T-cell (primary cell): ENCODE results near the gene MYO5C. TPM values are rescaled to one million over a fixed set of nuclear protein-coding genes. Genes with fewer than 3 reads are reported as not detected.

Experiments
- ATAC-seq, 4 experiments: fragments of 200-7000 bp in 3 of 4; fragments of 150-1000 bp in 1 of 4; cut with Tn5 transposase; replicated peaks in 1 of 4; 1 replicate in 3 of 4; 2 replicates in 1 of 4; pipeline ENCODE4 v1.10.0; 2021; ENCODE audit warnings: moderate library complexity in 3 of 4, mild to moderate bottlenecking in 2 of 4, moderate number of reproducible peaks in 1 of 4
- CTCF ChIA-PET, 2 donors: fragments of 300-600 bp; sonication (Branson Sonifier 250); formaldehyde crosslinking; loops; one replicate each; lab custom pipeline; 2022; ENCODE audit warnings: antibody characterized with exemption in 2 of 2; lab: Charles Lee
- POLR2A ChIA-PET, 2 donors: fragments of 300-600 bp; sonication (Branson Sonifier 250); formaldehyde crosslinking; loops; one replicate each; lab custom pipeline; 2022; ENCODE audit warnings: antibody characterized with exemption in 2 of 2; lab: Charles Lee
- DNase-seq, 35 experiments: peaks; one replicate each; pipeline versions ENCODE4 v3.0.0 to v3.0.0-alpha.2; 2013 to 2023
- H3K27ac ChIP-seq: one replicate; pipeline ENCODE4 v1.5.1; 2013; ENCODE audit warnings: low read length
- H3K27me3 ChIP-seq, 2 experiments: replicated peaks in 1 of 2; 1 replicate in 1 of 2; 2 replicates in 1 of 2; pipeline versions ENCODE4 v1.6.1 to v1.7.0; 2013; ENCODE audit warnings: low read length in 1 of 2, mixed read lengths in 1 of 2; ENCODE audit not compliant: control insufficient read depth in 2 of 2, insufficient read depth in 2 of 2; ENCODE audit errors: extremely low read depth in 1 of 2
- H3K36me3 ChIP-seq, 2 donors: 1 replicate in 1 of 2; 2 replicates in 1 of 2; pipeline versions ENCODE4 v1.6.1 to v1.7.0; 2013; ENCODE audit warnings: low read length in 1 of 2; ENCODE audit not compliant: control insufficient read depth in 2 of 2, insufficient read depth in 1 of 2; ENCODE audit errors: extremely low read depth in 1 of 2
- H3K4me1 ChIP-seq, 2 experiments: 1 replicate in 1 of 2; 2 replicates in 1 of 2; pipeline versions ENCODE4 v1.6.1 to v1.7.0; 2013; ENCODE audit warnings: low read length in 2 of 2, mixed read lengths in 1 of 2; ENCODE audit not compliant: insufficient read depth in 2 of 2, control insufficient read depth in 1 of 2; ENCODE audit errors: extremely low read depth in 1 of 2
- H3K4me3 ChIP-seq, 2 donors: 1 replicate in 1 of 2; 2 replicates in 1 of 2; pipeline versions ENCODE4 v1.5.1 to v1.7.0; 2013; ENCODE audit warnings: mild to moderate bottlenecking in 2 of 2, low read length in 1 of 2, moderate library complexity in 1 of 2; ENCODE audit not compliant: control insufficient read depth in 1 of 2; ENCODE audit errors: extremely low read depth in 1 of 2
- H3K9me3 ChIP-seq: 2 replicates; pipeline ENCODE4 v1.7.0; 2013
- H3K27ac Mint-ChIP-seq, 2 donors: one replicate each; pipeline ENCODE4 v1.8.0; 2020 to 2021; ENCODE audit warnings: mild to moderate bottlenecking in 2 of 2, mixed read lengths in 2 of 2
- H3K27me3 Mint-ChIP-seq, 2 donors: one replicate each; pipeline ENCODE4 v1.8.0; 2021 to 2022; ENCODE audit warnings: mixed read lengths in 2 of 2
- H3K36me3 Mint-ChIP-seq: one replicate; pipeline ENCODE4 v1.8.0; 2021; ENCODE audit warnings: mixed read lengths
- H3K4me1 Mint-ChIP-seq, 3 donors: one replicate each; pipeline ENCODE4 v1.8.0; 2020 to 2022; ENCODE audit warnings: mixed read lengths in 3 of 3, mild to moderate bottlenecking in 1 of 3
- H3K4me3 Mint-ChIP-seq, 3 donors: one replicate each; pipeline ENCODE4 v1.8.0; 2020 to 2022; ENCODE audit warnings: mild to moderate bottlenecking in 3 of 3, mixed read lengths in 3 of 3, moderate library complexity in 3 of 3
- H3K9me3 Mint-ChIP-seq, 3 donors: one replicate each; pipeline ENCODE4 v1.8.0; 2020 to 2022; ENCODE audit warnings: mixed read lengths in 3 of 3
- WGBS: methylation state at CpG from one replicate; pipeline ENCODE4 v1.1.5; 2013; ENCODE audit warnings: missing lambda C conversion rate; ENCODE audit not compliant: insufficient coverage; 5-methylcytosine and 5-hydroxymethylcytosine counted together
- total RNA-seq, 35 experiments: library from RNA in 6 of 35; stranded (reverse) in 6 of 35; fragments of 120-200 nt in 1 of 35; gene quantifications; one replicate each; pipeline versions ENCODE4 v1.2.1 to v1.2.4 and lab custom pipeline; 2013 to 2026

Gene MYO5C
- total RNA-seq, 5 donors from 2014 or later (not counting 1 experiment from before 2014, with no cell fraction given): 0.33 to 0.73 (median 0.53) TPM

DNA sequence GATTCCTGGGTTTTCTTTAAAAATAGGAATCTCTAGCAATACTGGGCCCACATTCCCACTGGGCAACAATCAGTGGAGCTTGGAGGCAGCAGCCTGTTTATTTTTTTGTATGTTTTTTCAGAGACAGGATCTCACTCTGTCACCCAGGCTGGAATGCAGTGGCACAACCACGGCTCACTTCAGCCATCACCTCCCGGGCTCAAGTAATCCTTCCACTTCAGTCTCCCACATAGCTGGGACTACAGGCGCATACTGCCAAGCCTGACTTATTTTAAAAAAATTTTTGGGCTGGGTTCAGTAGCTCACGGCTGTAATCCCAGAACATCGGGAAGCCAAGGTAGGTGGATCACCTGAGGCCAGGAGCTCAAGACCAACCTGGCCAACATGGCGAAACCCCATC lies 75.4 kb downstream of the MYO5C start:
- H3K9me3 Mint-ChIP-seq: no peaks in the 10 kb centered on the region
- Histone ChIP-seq H3K9me3 (no peaks in the 10 kb centered on the region), H3K4me3 (no peak overlapping the region), H3K4me1 (peaks cover 17 to 22% of the 10 kb centered on the region in 2 experiments), H3K27me3 (no peaks in the 10 kb centered on the region), H3K27ac (peak overlapping the region; percentile 80), H3K36me3 (no peaks in the 10 kb centered on the region)
- no peaks in the 10 kb centered on the region for H3K36me3 Mint-ChIP-seq
- no peaks in the 10 kb centered on the region for H3K27me3 Mint-ChIP-seq
- H3K4me1 Mint-ChIP-seq: peaks cover 22 to 32% (median 28%) of the 10 kb centered on the region in 3 donors
- ChIA-PET CTCF (interaction anchor here (0.6 to 1.4 kb wide), 6 partner anchors 11 to 1681 kb away, joined by 3 to 6 read pairs (median 4); no protein-coding TSS in a partner anchor), POLR2A (interaction anchor here in 1 of 2 donors (0.6 to 0.8 kb wide), 2 partner anchors 36 to 106 kb away, joined by 3 to 4 read pairs; no protein-coding TSS in a partner anchor)
- 80% methylated on average over 1 of the region's 6 CpGs for WGBS
- no peak overlapping the region for H3K4me3 Mint-ChIP-seq
- no peak overlapping the region for H3K27ac Mint-ChIP-seq
- ATAC-seq: no peak
- DNase-seq: no peak

DNA sequence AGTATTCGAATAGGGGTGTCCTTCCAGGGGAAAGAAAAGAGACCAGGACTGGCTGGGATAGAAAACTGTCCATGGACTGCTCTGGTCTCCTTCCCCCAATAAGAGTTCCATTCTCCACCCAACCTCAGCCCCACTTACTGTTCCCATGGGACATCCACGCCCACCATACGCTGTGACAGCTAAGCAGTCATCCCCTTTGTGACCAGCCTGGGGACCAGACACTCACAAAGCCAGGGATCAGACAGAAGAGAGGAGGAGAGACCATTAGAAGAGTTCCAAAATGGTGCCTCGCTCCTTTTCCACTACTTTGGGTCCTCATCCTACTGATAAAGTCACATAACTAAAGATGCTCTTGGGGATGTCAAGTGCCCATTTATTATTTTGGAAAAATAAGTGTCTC lies 76.8 kb downstream of the MYO5C start:
- H3K27me3 Mint-ChIP-seq: no peaks in the 10 kb centered on the region
- CTCF ChIA-PET: no interaction called here
- H3K4me3 Mint-ChIP-seq: no peak overlapping the region
- DNase-seq (no peak), ATAC-seq (no peak)
- no peak overlapping the region for H3K27ac Mint-ChIP-seq
- H3K9me3 ChIP-seq: no peaks in the 10 kb centered on the region
- POLR2A ChIA-PET: no interaction called here
- H3K4me1 ChIP-seq: peaks cover 17 to 22% of the 10 kb centered on the region in 2 experiments
- no peaks in the 10 kb centered on the region for H3K36me3 ChIP-seq
- H3K4me1 Mint-ChIP-seq: peaks cover 22 to 30% (median 28%) of the 10 kb centered on the region in 3 donors
- H3K9me3 Mint-ChIP-seq: no peaks in the 10 kb centered on the region
- no peak overlapping the region for H3K4me3 ChIP-seq
- H3K36me3 Mint-ChIP-seq: no peaks in the 10 kb centered on the region
- H3K27ac ChIP-seq: no peak overlapping the region
- WGBS: no CpG with 5 or more reads among the region's 4 CpGs
- no peaks in the 10 kb centered on the region for H3K27me3 ChIP-seq

DNA sequence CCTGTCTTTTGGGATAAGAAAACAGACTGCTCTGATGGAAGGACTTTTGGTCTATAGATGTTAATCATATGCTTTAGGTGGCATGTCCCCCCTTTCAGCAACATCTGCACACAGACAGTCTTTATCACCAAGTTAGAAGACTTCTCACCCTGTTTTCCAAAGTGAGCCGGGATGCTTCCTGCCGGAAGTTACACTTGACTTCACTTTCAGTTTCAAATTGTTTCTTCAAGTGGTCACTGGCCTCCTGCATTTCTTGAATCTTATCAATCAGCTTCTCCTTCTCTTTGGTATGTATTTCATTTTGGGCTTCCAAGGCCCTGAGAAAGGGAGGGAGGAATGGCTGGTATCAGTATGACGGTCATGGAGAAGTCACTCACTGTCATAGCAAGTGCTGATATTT lies 77.2 kb downstream of the MYO5C start:
- H3K4me1 Mint-ChIP-seq: peaks cover 22 to 29% (median 28%) of the 10 kb centered on the region in 3 donors
- H3K4me1 ChIP-seq: peaks cover 17 to 22% of the 10 kb centered on the region in 2 experiments
- ChIA-PET POLR2A (no interaction called here), CTCF (no interaction called here)
- H3K27me3 Mint-ChIP-seq: no peaks in the 10 kb centered on the region
- no peaks in the 10 kb centered on the region for H3K36me3 ChIP-seq
- H3K27ac Mint-ChIP-seq: no peak overlapping the region
- H3K4me3 Mint-ChIP-seq: no peak overlapping the region
- H3K9me3 Mint-ChIP-seq: no peaks in the 10 kb centered on the region
- no peak overlapping the region for H3K4me3 ChIP-seq
- H3K27ac ChIP-seq: no peak overlapping the region
- H3K36me3 Mint-ChIP-seq: no peaks in the 10 kb centered on the region
- no peaks in the 10 kb centered on the region for H3K27me3 ChIP-seq
- ATAC-seq (no peak), DNase-seq (no peak)
- H3K9me3 ChIP-seq: no peaks in the 10 kb centered on the region
- WGBS: 100% methylated on average over 1 of the region's 3 CpGs

- ATAC-seq (peak in 1 of 4 experiments; percentile 33), DNase-seq (peak in 4 of 35 experiments; percentile 9 to 34 (median 14))
- Histone ChIP-seq H3K27me3 (no peaks in the 10 kb centered on the region), H3K9me3 (no peaks in the 10 kb centered on the region), H3K4me3 (no peak overlapping the region), H3K4me1 (peaks cover 13 to 16% of the 10 kb centered on the region in 2 experiments), H3K36me3 (no peaks in the 10 kb centered on the region), H3K27ac (no peak overlapping the region)
- Mint-ChIP-seq H3K27me3 (no peaks in the 10 kb centered on the region), H3K4me3 (no peak overlapping the region), H3K36me3 (no peaks in the 10 kb centered on the region), H3K4me1 (peaks cover 14 to 22% (median 20%) of the 10 kb centered on the region in 3 donors), H3K27ac (no peak overlapping the region), H3K9me3 (no peaks in the 10 kb centered on the region)
- CTCF ChIA-PET: interaction anchor here (0.5 to 1.4 kb wide), 6 partner anchors 9 to 567 kb away, joined by 3 to 5 read pairs (median 4); no protein-coding TSS in a partner anchor
- POLR2A ChIA-PET: no interaction called here
- 92% methylated on average over 6 of the region's 10 CpGs for WGBS
These were observed 78.4 kb downstream of the MYO5C start for GRCh38 chr15:52217186-52217585.

DNA sequence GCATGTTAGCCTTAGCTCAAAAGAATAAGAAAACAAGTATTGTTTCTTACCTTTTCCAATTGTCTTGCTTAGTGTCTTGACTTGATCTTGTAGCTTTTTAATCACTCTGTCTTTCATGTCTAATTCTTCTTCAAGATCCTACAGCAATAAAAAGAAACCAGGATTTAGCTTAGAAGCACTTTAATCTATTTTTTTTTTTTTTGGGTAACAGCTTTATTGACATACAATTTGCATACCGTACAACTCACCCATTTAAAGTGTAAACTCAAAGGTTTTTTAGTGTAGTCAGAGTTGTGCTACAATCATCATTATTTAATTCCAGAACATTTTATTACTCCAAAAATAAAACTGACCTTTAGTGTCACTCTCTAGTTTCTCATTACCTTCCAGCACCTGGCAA lies 81.1 kb downstream of the MYO5C start:
- Mint-ChIP-seq H3K4me1 (peaks cover 0 to 3% (median under 1%) of the 10 kb centered on the region in 3 donors), H3K27me3 (no peaks in the 10 kb centered on the region), H3K27ac (no peak overlapping the region), H3K9me3 (no peaks in the 10 kb centered on the region), H3K4me3 (no peak overlapping the region), H3K36me3 (no peaks in the 10 kb centered on the region)
- Histone ChIP-seq H3K9me3 (no peaks in the 10 kb centered on the region), H3K4me1 (peaks cover 0 to 3% of the 10 kb centered on the region in 2 experiments), H3K27me3 (no peaks in the 10 kb centered on the region), H3K4me3 (no peak overlapping the region), H3K36me3 (peaks cover 0 to 2% of the 10 kb centered on the region in 2 donors), H3K27ac (no peak overlapping the region)
- no CpG with 5 or more reads among the region's 1 CpG for WGBS
- POLR2A ChIA-PET: interaction anchor here in 1 of 2 donors (0.6 to 0.7 kb wide), 2 partner anchors 273 to 360 kb away, joined by 5 read pairs; no protein-coding TSS in a partner anchor
- DNase-seq (no peak), ATAC-seq (no peak)
- CTCF ChIA-PET: interaction anchor here (0.6 to 2.0 kb wide), 5 partner anchors 9 to 185 kb away, joined by 3 to 10 read pairs (median 5); no protein-coding TSS in a partner anchor

DNA sequence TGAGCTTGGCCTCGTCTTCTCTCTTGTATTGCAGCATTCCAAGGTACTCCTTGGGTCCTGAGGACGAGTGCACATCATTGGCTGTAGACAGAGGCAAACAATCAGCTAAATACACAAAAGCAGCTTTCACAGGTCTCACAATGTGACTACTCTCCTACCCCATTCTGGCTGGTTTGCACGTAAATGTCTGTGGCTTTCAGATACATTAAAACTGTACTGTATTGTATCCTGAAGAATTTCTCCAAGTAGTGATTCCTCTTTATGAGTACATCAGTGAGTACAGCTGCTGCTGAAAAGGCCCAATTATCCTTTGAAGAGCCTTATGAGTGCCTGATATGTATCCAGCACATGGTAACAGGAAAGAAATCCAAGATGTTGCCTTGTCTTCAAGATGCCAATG lies 82.4 kb downstream of the MYO5C start:
- Histone ChIP-seq H3K27ac (no peak overlapping the region), H3K36me3 (peaks cover 0 to 2% of the 10 kb centered on the region in 2 donors), H3K4me1 (peaks cover 0 to 1% of the 10 kb centered on the region in 2 experiments), H3K4me3 (no peak overlapping the region), H3K9me3 (no peaks in the 10 kb centered on the region), H3K27me3 (no peaks in the 10 kb centered on the region)
- Mint-ChIP-seq H3K27ac (no peak overlapping the region), H3K4me3 (no peak overlapping the region), H3K4me1 (peaks cover 0 to 1% (median 0%) of the 10 kb centered on the region in 3 donors), H3K27me3 (no peaks in the 10 kb centered on the region), H3K9me3 (no peaks in the 10 kb centered on the region), H3K36me3 (no peaks in the 10 kb centered on the region)
- 86% methylated on average over 1 of the region's 3 CpGs for WGBS
- DNase-seq (no peak), ATAC-seq (no peak)
- ChIA-PET POLR2A (no interaction called here), CTCF (interaction anchor here in 1 of 2 donors (2.0 kb wide), 1 partner anchor 11 kb away, joined by 8 read pairs; no protein-coding TSS in a partner anchor)
